ENCODE measurements around the gene PITPNB. TPM values are rescaled to one million over a fixed set of nuclear protein-coding genes. Genes with fewer than 3 reads are reported as not detected.

Gene PITPNB
- total and polyA plus RNA-seq, 2 of the 13 experiments (the other 11 are each of a cell fraction or from before 2014, with no cell fraction given), result 17.0 to 30.1 TPM

GRCh38 chr22:27809226-27809603 is 109.8 kb downstream of the PITPNB start:
- no peak overlapping the region for H2AFZ ChIP-seq (ENCODE audit: low read length)
- no peaks in the 10 kb centered on the region for H3K79me2 ChIP-seq (ENCODE audit: insufficient read depth, low read length)
- no peak overlapping the region for H3K27ac ChIP-seq (ENCODE audit: extremely low read length, insufficient read depth, low read length)
- H3K36me3 ChIP-seq (replicated peaks in 1 of 2; ENCODE audit: control insufficient read depth in 1 of 2, insufficient read depth in 2 of 2, low read length in 2 of 2), result no peaks in the 10 kb centered on the region
- peaks cover 16% of the 10 kb centered on the region for H3K4me1 ChIP-seq (ENCODE audit: insufficient read depth, low read length)
- H3K27me3 ChIP-seq (ENCODE audit: control insufficient read depth in 1 of 2, insufficient read depth in 2 of 2, low read length in 2 of 2), result peaks cover 3 to 72% of the 10 kb centered on the region in 2 experiments
- no peak overlapping the region for H3K9ac ChIP-seq (ENCODE audit: insufficient read depth, low read depth, low read length)
- CTCF ChIA-PET (ENCODE audit: low intra/inter-chr PET ratio, low total read pairs), result no interaction called here
- intact Hi-C loops (cut with micrococcal nuclease; ENCODE audit: unreplicated experiment) (no loop called here), in situ Hi-C loops (cut with HindIII; ENCODE audit: extremely low pct_ligation_motif_present, low pct_unique_long_range_greater_than_20kb) (loop anchor here (25.0 kb wide), 1 partner anchor 1047 kb away; no protein-coding TSS in a partner anchor)
- DNase-seq (ENCODE audit: low spot score) (no peak), FAIRE-seq (no peak), ATAC-seq (no peak)
- TF ChIP-seq, protein P1, sequence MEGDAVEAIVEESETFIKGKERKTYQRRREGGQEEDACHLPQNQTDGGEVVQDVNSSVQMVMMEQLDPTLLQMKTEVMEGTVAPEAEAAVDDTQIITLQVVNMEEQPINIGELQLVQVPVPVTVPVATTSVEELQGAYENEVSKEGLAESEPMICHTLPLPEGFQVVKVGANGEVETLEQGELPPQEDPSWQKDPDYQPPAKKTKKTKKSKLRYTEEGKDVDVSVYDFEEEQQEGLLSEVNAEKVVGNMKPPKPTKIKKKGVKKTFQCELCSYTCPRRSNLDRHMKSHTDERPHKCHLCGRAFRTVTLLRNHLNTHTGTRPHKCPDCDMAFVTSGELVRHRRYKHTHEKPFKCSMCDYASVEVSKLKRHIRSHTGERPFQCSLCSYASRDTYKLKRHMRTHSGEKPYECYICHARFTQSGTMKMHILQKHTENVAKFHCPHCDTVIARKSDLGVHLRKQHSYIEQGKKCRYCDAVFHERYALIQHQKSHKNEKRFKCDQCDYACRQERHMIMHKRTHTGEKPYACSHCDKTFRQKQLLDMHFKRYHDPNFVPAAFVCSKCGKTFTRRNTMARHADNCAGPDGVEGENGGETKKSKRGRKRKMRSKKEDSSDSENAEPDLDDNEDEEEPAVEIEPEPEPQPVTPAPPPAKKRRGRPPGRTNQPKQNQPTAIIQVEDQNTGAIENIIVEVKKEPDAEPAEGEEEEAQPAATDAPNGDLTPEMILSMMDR (CRISPR knock-in tag; IDR thresholded peaks at IDR 0.05), result 0 out of 2 replicates have a peak, but pooled peaks have one; percentile 18
- no peak for TF ChIP-seq EZH2 (conservative IDR thresholded peaks at IDR 0.05; ENCODE audit: low read depth, low read length)
- POLR2A ChIA-PET, result no interaction called here
- no peaks in the 10 kb centered on the region for H3K9me3 ChIP-seq (ENCODE audit: low read length)
- H3K4me3 ChIP-seq (replicated peaks in 1 of 3; ENCODE audit: insufficient read depth in 1 of 3, low read depth in 2 of 3, low read length in 3 of 3), result no peak overlapping the region
- 11% methylated on average over 3 of the region's 5 CpGs for whole genome bisulfite sequencing (ENCODE audit: low lambda C conversion rate)
- peaks cover 4% of the 10 kb centered on the region; the same call in 1 of the 2 replicates for H4K20me1 ChIP-seq (ENCODE audit: insufficient read depth, low read length)
- BruUV-seq (replicated peaks), result no TSS peak
- no peak overlapping the region for H3K4me2 ChIP-seq (ENCODE audit: low read depth, low read length)

- CTCF ChIA-PET (ENCODE audit: low intra/inter-chr PET ratio, low total read pairs), result no interaction called here
- Histone ChIP-seq H3K4me3 (replicated peaks in 1 of 3; ENCODE audit: insufficient read depth in 1 of 3, low read depth in 2 of 3, low read length in 3 of 3) (no peak overlapping the region), H3K79me2 (ENCODE audit: insufficient read depth, low read length) (no peaks in the 10 kb centered on the region), H3K36me3 (replicated peaks in 1 of 2; ENCODE audit: control insufficient read depth in 1 of 2, insufficient read depth in 2 of 2, low read length in 2 of 2) (no peaks in the 10 kb centered on the region), H3K9ac (ENCODE audit: insufficient read depth, low read depth, low read length) (no peak overlapping the region), H3K27me3 (ENCODE audit: control insufficient read depth in 1 of 2, insufficient read depth in 2 of 2, low read length in 2 of 2) (peaks cover 3 to 77% of the 10 kb centered on the region in 2 experiments), H2AFZ (ENCODE audit: low read length) (no peak overlapping the region), H3K4me2 (ENCODE audit: low read depth, low read length) (no peak overlapping the region), H3K27ac (ENCODE audit: extremely low read length, insufficient read depth, low read length) (no peak overlapping the region), H4K20me1 (ENCODE audit: insufficient read depth, low read length) (peaks cover 4% of the 10 kb centered on the region; the same call in 1 of the 2 replicates), H3K9me3 (ENCODE audit: low read length) (no peaks in the 10 kb centered on the region), H3K4me1 (ENCODE audit: insufficient read depth, low read length) (peaks cover 16% of the 10 kb centered on the region)
- intact Hi-C loops (cut with micrococcal nuclease; ENCODE audit: unreplicated experiment), result no loop called here
- no peak for TF ChIP-seq NFYB (CRISPR knock-in tag; IDR thresholded peaks at IDR 0.05)
- TF ChIP-seq ZNF672 (CRISPR knock-in tag; IDR thresholded peaks at IDR 0.05), result no peak
- peak; percentile 74 for TF ChIP-seq MAFF (IDR thresholded peaks at IDR 0.05; ENCODE audit: low read depth, low read length)
- TF ChIP-seq SP4 (CRISPR knock-in tag; IDR thresholded peaks at IDR 0.05), result no peak
- no peak for TF ChIP-seq ZNF414 (CRISPR knock-in tag; IDR thresholded peaks at IDR 0.05)
- TF ChIP-seq E2F5 (CRISPR knock-in tag; conservative IDR thresholded peaks at IDR 0.05), result no peak
- TF ChIP-seq MAFK (conservative IDR thresholded peaks at IDR 0.05 in 1 of 2, IDR thresholded peaks at IDR 0.05 in 1 of 2; ENCODE audit: low read length in 2 of 2), result peak; percentile 69 to 84
- ATAC-seq (no peak), FAIRE-seq (no peak), DNase-seq (ENCODE audit: low spot score) (no peak)
- no TSS peak for BruUV-seq (replicated peaks)
- WGBS (ENCODE audit: low lambda C conversion rate), result 39% methylated on average over 18 of the region's 18 CpGs
- in situ Hi-C loops (cut with HindIII; ENCODE audit: extremely low pct_ligation_motif_present, low pct_unique_long_range_greater_than_20kb), result loop anchor here (25.0 kb wide), 1 partner anchor 1046 kb away; no protein-coding TSS in a partner anchor
- POLR2A ChIA-PET, result no interaction called here
These were observed 110.4 kb downstream of the PITPNB start for GRCh38 chr22:27808451-27809225.
